Measurements from ENCODE around the gene AGFG1.

The AGFG1 gene

DNA sequence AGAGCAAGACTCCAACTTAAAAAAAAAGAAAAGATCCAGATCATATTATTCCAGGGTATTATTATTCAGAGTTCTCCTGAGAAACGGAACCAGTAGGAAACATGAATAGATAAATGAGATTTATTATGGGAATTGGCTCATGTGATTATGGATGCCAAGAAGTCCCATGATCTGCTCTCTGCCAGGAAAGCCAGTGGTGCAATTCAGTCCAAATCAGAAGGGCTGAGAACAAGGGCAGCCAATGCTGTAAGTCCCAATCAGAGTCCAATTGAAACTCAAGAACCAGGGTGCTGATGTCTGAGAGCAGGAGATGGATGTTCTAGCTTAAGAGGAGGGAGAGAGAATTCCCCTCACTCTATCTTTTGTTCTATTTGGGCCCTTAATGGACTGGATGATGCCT is 134.5 kb downstream of the AGFG1 start:
- no peak for DNase-seq (ENCODE audit: low spot score)
- no peak overlapping the region for H3K4me3 ChIP-seq
- H3K27ac ChIP-seq: no peak overlapping the region
- TF ChIP-seq, protein P1, sequence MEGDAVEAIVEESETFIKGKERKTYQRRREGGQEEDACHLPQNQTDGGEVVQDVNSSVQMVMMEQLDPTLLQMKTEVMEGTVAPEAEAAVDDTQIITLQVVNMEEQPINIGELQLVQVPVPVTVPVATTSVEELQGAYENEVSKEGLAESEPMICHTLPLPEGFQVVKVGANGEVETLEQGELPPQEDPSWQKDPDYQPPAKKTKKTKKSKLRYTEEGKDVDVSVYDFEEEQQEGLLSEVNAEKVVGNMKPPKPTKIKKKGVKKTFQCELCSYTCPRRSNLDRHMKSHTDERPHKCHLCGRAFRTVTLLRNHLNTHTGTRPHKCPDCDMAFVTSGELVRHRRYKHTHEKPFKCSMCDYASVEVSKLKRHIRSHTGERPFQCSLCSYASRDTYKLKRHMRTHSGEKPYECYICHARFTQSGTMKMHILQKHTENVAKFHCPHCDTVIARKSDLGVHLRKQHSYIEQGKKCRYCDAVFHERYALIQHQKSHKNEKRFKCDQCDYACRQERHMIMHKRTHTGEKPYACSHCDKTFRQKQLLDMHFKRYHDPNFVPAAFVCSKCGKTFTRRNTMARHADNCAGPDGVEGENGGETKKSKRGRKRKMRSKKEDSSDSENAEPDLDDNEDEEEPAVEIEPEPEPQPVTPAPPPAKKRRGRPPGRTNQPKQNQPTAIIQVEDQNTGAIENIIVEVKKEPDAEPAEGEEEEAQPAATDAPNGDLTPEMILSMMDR (IDR thresholded peaks at IDR 0.05): no peak

DNA sequence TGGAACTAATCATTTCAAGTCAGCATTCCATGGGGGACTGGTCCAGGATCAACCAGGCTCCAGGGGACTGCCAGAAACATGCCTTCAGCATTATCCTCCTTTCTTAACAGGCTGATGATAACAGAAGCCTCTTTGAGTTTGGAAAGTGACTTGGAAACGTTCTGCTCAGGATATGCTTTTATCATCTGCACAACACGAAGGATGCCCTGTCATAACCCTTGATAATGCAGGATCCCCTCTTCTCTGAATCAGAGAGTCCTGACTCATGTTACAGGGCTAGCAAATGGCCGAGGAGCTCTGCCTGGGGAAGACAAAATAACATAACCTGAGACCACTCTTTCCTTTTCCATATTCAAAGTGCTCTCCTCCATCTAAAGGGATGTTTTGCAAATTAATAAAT is 136.0 kb downstream of the AGFG1 start:
- TF ChIP-seq, protein P1 (IDR thresholded peaks at IDR 0.05): no peak
- Histone ChIP-seq H3K4me3 (no peak overlapping the region), H3K27ac (no peak overlapping the region)
- no peak for DNase-seq (ENCODE audit: low spot score)

DNA sequence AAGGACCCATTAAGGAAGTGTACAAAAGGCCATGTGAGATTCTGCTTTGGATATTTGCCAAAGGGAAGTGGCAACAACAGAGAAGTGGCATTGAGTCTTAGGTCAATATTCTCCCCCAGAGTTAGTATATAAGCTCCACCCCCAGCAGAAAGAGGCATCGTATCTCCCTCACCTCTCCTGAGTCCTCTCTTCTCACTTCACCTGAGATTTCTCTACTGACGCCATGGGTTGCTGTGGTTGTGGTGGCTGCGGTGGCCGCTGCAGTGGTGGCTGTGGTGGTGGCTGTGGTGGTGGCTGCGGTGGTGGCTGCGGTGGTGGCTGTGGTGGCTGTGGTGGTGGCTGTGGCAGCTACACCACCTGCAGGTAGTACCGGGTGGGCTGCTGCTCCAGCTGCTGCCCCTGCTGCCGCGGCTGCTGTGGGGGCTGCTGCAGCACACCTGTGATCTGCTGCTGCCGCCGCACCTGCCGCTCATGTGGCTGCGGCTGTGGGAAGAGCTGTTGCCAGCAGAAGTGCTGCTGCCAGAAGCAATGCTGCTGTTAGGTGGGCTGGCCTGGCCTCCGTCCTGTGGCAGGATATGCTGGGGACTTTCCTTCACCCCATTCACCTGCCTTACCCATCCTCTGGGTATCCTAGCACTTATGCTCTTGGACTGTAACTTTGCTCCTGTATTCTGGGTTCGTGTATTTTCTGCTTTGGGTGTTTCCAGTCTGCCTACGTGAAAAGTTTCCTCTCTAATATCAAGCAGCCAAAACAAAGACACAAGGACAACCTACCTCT is 136.8 kb downstream of the AGFG1 start:
- no peak overlapping the region for H3K4me3 ChIP-seq
- TF ChIP-seq, protein P1 (IDR thresholded peaks at IDR 0.05): no peak
- no peak overlapping the region for H3K27ac ChIP-seq
- no peak for DNase-seq (ENCODE audit: low spot score)

DNA sequence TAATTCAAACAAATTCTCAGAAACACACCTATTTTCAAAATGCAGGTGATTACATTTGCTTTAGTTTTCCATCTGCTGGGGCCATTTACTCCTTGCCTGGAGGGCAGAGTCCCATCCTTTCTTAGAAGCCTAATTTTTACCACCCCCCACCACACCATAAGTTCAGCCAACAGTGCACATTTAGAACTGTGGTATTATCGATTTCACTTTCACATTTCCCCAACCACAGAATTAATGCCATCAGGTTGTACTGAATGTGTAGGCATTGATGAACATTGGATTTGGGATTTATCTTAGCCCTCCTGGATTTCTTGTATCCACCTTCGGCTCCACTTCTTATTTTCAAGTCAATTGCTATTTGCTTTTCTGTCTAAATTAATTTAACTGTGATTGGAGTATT is 138.2 kb downstream of the AGFG1 start:
- H3K4me3 ChIP-seq: no peak overlapping the region
- TF ChIP-seq, protein P1 (IDR thresholded peaks at IDR 0.05): no peak
- H3K27ac ChIP-seq: no peak overlapping the region
- no peak for DNase-seq (ENCODE audit: low spot score)

All from coronary artery (tissue), 2 donors.